Cerebellar nuclear complex (tissue), 1 donor: ENCODE measurements around the gene ORMDL1.
"Not testable (repeated sequence)": the region's sequence is repeated elsewhere in the genome, so short reads cannot be mapped to it uniquely, and the experiment has no call there.

Experiments
- DNase-seq, 2 experiments: peaks; one replicate each; lab custom pipeline; 2025; lab: John Stamatoyannopoulos, UW

ORMDL1 gene

DNA sequence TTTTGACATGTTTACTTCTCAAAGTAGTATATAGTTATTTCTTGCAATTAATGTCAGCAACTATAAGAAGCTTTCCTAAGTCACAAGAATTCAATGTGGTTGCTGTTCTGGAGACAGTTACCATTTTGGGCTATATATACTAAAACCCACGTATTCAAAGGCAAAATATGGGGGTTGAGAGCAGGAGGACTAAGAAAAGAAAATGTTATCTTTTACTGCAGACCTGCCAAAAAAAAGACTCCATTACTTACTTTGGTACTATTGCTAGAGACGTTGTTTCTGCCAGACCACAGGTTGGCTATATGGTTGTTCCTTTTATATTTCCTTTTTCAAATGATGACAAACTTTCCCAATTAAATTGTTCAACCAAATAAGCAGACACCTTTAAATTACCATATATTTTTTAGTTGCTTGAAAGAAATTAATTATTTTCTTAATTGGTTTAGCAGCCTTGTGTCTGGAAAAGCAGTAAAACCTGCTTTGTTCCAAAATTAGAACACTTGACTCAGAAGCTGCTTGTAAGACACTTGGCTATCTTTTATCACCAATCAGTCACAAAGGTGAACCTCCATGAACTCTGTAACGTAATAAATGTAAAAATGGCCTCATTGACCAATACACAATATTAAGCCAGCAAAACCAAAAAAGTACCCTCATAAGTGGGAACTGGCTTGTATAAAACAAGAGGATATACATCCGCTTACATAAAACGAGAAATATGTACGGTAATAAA, 13.4 kb downstream of the ORMDL1 start:
- DNase-seq: no peak

DNA sequence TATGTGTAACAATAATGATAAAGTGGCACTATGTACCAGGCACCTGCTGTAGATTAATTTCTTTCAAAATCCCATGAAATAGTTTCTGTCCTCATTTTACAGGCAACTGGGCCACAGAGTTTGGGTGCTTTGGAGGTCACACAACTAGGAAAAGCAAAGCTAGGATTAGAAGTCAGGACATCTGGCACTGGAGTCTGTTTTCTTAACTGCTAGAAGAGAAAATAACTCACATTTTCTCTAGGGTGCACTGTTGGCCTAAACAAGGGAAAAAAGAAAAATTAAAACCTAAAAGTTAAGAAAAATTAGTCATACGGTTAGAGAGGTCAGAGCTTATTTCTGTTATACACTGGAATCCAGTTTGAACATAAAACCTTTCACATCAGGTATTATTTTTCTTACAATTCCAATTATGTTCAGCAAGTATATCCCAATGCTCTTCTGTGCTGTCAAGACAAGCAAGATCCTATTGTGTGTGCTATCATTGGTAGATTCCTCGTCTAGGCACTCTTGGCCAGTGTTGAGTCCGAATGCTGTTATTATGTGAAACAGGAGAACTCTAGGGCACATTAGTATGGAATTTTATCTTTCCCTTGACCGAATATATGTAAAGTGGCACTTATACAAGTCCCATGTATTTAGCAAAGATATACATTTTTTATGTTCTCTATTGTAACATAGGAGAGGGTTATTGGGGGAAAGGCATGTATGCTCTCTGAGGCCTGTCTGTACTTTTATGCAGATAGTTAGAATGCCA, 20.1 kb downstream of the ORMDL1 start:
- no peak for DNase-seq

DNA sequence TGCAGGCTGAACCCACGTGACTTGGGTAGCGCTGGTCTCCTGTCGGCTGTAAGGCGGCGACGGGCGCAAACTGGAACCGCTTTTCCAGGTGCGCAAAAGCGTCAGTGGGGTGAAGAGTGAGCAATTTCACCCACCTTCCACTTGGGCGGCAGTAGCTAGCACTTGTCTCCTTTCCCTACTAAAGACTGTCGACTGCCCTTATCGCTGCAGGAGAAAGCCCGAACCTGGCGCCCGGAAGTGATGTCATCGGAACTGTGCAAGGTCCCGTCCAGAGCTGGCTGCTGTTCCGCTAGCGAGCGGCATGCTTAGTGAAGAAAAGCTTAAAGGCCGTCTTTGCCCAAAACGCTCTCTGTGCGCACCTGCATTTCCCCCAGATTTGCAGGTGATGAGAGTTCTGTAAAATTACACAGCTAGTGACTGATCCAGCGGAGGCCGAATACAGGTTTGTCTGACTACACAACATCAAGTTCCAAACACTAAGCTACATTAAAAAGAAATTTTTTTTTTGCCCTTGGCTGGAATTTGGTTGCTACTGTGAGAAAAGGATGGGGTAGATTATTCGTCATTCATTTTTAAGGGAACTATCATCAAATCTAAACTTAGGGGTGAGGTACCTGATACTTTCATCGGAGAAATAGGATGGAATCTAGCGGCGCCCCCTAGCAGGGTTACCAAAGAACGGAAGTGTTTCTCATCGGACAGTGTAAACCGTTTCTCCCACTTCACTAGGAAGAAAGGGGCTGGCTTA, 21.4 kb downstream of the ORMDL1 start, which contains the start of gene OSGEPL1:
OSGEPL1 (minus strand) TSS at position 242 of the 748 bp plus-strand sequence. CDS start 1,152 bp downstream, outside the sequence.
- peak; percentile 58 to 79 for DNase-seq

DNA sequence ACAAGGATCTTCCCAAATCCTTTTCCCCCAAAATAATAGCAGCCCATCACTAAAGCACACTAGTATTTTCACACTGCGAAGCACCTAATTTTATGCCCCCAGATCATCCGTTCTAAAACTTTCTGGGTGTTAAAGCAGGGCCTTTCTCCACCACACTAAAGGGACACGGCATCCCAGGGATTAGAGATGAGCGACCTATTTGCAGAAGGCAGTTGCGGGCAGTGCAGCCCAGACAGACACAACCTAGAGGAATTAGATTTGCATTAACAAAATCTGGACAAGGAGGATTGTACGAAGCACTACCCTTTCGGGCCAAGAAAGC, 21.9 kb downstream of the ORMDL1 start:
- DNase-seq: no peak

DNA sequence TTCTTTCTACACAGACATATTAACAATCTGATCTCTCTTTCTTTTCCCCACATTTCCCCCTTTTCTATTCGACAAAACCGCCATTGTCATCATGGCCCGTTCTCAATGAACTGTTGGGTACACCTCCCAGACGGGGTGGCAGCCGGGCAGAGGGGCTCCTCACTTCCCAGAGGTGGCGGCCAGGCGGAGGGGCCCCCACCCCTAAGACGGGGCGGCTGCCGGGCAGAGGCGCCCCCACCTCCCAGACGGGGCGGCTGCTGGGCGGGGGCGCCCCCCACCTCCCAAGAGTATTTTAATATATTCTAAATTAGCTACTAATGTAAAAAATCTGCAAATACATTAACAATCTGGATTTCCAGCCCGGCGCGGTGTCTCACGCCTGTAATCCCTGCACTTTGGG, 24.0 kb downstream of the ORMDL1 start:
- not testable (repeated sequence) for DNase-seq

DNA sequence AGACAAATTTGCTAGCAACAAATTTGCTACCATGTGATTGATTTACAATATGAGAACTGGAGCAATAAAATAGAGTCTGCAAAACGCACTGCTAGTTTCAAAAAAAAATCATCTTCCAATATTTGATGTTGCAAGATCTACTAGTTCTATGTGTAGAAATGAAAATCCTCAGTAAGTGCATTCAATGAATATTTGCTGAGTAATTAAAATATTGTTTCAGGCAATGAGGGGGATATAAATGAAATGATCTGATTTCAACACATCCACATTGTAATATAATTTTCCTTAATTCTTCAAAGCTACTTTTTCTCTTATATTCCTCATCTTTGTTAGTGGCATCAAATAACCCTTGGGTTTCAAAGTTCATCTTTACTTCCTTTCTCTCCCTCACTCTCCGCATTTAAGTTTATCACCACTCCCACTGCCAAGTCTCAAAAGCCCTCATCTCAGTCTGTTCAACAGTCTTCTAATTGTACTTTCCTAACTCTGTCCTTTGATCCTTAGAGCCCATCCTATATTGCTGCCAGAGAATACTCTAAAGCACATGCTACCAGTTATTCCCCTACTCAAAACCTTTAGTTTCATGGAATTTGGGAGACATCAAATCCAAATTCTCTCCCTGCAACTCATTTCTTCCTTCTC, 27.7 kb downstream of the ORMDL1 start:
- no peak for DNase-seq

DNA sequence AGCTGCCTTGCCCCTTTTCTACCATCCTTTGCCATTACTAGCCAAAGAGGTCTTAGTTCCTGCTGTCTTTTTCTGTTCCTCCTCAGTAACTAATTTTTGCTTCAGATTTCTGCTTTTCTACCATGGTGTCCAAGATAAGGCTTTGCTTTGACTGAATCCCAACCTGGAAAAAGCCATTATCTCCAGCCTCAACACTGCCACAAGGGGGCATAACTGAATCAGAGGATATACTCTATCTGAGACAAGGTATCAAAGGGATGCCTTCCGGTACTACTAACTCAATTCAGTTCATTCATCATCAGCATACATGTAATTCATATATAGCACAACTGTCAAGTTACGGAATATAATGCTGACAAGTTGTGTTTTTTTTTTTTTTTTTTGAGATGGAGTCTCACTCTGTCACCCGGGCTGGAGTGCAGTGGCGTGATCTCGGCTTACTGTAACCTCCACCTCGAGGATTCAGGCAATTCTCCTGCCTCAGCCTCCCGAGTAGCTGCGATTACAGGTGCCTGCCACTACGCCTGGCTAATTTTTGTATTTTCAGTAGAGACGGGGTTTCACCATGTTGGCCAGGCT, 33.0 kb downstream of the ORMDL1 start:
- no peak for DNase-seq

DNA sequence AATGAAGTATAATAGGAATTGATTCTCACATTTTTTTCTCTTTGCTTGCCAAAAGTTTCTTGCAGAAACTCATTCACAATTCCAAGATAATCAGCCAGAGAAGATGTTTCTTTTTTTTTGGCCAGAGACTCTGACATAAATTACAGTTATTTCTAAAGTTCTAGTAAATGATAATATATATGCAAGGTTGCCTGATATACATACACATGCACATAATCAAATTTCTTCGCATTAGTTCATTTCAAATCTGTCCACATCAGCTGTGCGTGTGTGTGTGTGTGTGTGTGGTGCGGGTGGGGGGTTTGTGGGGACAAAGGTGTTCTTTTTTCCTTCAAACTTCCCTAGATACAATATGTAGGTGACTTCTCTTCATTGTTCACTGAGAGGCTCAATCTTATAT, 54.7 kb downstream of the ORMDL1 start:
- no peak for DNase-seq

DNA sequence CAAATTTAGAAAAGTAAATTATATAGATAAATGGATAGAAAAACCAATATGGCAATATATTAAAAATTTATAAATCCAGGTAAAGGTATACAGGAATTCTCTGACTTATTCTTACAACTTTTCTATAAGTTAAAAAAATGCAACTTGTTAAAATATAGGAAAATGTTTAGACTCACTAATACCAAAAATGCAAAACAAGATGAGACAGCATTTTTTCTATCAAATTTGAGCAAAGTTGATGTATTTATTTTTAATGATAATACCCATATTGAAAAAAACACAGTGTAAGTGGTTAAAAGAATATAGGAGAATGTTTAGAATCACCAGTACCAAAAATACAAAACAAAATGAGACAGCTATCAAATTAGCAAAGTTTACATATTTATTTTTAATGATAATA, 57.3 kb downstream of the ORMDL1 start:
- DNase-seq: no peak

DNA sequence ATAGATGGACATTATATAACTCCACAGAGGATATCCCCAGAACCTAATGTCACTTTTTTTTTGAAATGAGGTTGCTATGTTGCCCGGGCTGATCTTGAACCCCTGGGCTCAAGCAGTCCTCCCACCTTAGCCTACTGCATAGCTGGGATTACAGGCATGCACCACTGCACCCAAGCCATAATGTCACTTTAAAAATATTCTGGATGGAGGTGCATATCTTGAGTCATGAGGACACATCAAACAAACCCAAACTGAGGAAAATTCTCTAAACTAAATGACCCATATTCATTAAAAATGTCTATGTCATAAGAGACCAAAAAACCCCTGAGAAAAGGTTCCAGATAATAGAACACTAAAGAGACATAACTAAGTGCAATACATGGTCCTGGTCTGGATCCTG, 57.9 kb downstream of the ORMDL1 start:
- DNase-seq: no peak

DNA sequence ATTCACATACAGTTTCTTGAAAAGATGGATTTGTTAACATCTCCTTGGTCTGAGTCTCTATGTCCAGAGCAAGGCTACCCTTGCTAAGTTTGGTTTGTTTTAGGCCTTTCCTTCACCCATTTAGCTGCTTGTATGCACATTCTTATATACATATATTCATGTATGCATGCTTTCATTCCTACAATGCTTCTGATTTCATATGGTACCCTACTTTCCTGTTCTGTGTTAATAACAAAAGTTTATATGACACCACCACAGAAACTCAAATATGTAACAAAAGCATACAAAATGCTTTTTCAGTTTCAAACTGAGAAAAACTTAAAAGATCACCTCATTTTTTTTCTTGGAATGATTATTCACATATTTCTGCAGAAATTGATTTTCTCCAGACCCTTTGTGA, 60.9 kb downstream of the ORMDL1 start:
- no peak for DNase-seq
